Measurements from ENCODE around the gene TNKS2.

- TF ChIP-seq CTCF (IDR thresholded peaks at IDR 0.05) (no peak), POLR2A (IDR thresholded peaks at IDR 0.05) (no peak)
Observed at GRCh38 chr10:91885362-91886079, 87.3 kb downstream of the TNKS2 start.

Measured in prostate gland (tissue), 2 donors.